GM21381 (cell line): ENCODE results near the gene MIOS.

ENCODE experiments used
- ATAC-seq: cut with Tn5 transposase; IDR thresholded peaks from one replicate; pipeline ENCODE4 v1.9.1; 2021; ENCODE audit warnings: mild to moderate bottlenecking, moderate library complexity; ENCODE audit not compliant: unreplicated experiment

The MIOS gene

GRCh38 chr7:7581531-7582179 lies 15.0 kb downstream of the MIOS start:
- no peak for ATAC-seq

GRCh38 chr7:7582596-7582995 lies 15.9 kb downstream of the MIOS start:
- no peak for ATAC-seq

- no peak for ATAC-seq
These were observed 17.0 kb downstream of the MIOS start for GRCh38 chr7:7583731-7584130.

GRCh38 chr7:7584653-7585052 lies 18.0 kb downstream of the MIOS start:
- ATAC-seq: no peak

- no peak for ATAC-seq
These were observed 18.7 kb downstream of the MIOS start for GRCh38 chr7:7585241-7585928.

- no peak for ATAC-seq
These were observed 28.8 kb downstream of the MIOS start for GRCh38 chr7:7595451-7595850.

- ATAC-seq: no peak
These were observed 29.5 kb downstream of the MIOS start for GRCh38 chr7:7596176-7596575.

GRCh38 chr7:7607010-7607409 lies 40.3 kb downstream of the MIOS start:
- ATAC-seq: no peak

- ATAC-seq: no peak
These were observed 42.6 kb downstream of the MIOS start for GRCh38 chr7:7609330-7609729.

- ATAC-seq: no peak
These were observed 45.8 kb downstream of the MIOS start for GRCh38 chr7:7612519-7612918.

GRCh38 chr7:7613210-7613609 lies 46.5 kb downstream of the MIOS start:
- ATAC-seq: no peak

GRCh38 chr7:7614018-7614741 lies 47.5 kb downstream of the MIOS start:
- no peak for ATAC-seq

- ATAC-seq: no peak
These were observed 50.9 kb downstream of the MIOS start for GRCh38 chr7:7617550-7617949.

GRCh38 chr7:7618410-7618809 lies 51.7 kb downstream of the MIOS start:
- ATAC-seq: no peak

GRCh38 chr7:7620236-7620635 lies 53.6 kb downstream of the MIOS start:
- ATAC-seq: no peak

- no peak for ATAC-seq
These were observed 54.0 kb downstream of the MIOS start for GRCh38 chr7:7620644-7621210.

GRCh38 chr7:7628476-7628875 lies 61.8 kb downstream of the MIOS start:
- ATAC-seq: no peak

GRCh38 chr7:7630626-7631329 lies 64.1 kb downstream of the MIOS start:
- ATAC-seq: no peak

GRCh38 chr7:7639421-7639820 lies 72.7 kb downstream of the MIOS start:
- ATAC-seq: no peak

- no peak for ATAC-seq
These were observed 73.2 kb downstream of the MIOS start for GRCh38 chr7:7639847-7640220.
